ENCODE results near the gene PLEKHA6. TPM values are rescaled to one million over a fixed set of nuclear protein-coding genes. Genes with fewer than 3 reads are reported as not detected.

The PLEKHA6 gene
- total and polyA plus RNA-seq, 12 donors: 3.3 to 34.9 (median 18.1) TPM

DNA sequence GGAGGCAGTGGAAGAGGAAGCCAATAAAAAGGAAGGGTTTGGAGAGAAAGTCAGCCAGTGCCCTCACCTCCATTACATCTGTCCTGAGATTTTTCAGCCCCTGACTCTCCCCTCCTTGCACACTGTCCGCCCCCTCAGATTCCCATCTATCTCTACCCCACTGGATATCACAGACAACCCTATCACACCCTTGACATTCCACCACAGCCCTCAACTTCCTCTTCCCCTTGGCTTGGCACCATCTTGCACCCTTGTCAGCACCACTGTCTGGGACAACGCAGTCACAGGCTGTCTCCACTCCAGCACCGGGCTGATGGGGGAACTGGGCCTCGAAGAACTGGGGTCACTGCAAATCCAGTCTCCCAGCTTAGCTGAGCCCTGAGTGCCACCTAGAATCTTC lies 14.2 kb upstream of the PLEKHA6 start:
- DNase-seq (no peak), ATAC-seq (no peak)
- H3K4me3 ChIP-seq: no peak overlapping the region
- intact Hi-C loops (cut with DNase I): no loop called here
- no peaks in the 10 kb centered on the region for H3K36me3 ChIP-seq
- WGBS, 2 donors: 48 to 49% methylated on average over 4 of the region's 4 CpGs
- no peak overlapping the region for H3K27ac ChIP-seq
- H3K9me3 ChIP-seq: no peaks in the 10 kb centered on the region
- TF ChIP-seq, protein P1, sequence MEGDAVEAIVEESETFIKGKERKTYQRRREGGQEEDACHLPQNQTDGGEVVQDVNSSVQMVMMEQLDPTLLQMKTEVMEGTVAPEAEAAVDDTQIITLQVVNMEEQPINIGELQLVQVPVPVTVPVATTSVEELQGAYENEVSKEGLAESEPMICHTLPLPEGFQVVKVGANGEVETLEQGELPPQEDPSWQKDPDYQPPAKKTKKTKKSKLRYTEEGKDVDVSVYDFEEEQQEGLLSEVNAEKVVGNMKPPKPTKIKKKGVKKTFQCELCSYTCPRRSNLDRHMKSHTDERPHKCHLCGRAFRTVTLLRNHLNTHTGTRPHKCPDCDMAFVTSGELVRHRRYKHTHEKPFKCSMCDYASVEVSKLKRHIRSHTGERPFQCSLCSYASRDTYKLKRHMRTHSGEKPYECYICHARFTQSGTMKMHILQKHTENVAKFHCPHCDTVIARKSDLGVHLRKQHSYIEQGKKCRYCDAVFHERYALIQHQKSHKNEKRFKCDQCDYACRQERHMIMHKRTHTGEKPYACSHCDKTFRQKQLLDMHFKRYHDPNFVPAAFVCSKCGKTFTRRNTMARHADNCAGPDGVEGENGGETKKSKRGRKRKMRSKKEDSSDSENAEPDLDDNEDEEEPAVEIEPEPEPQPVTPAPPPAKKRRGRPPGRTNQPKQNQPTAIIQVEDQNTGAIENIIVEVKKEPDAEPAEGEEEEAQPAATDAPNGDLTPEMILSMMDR (IDR thresholded peaks at IDR 0.05): no peak
- peaks cover 0 to 54% (median 34%) of the 10 kb centered on the region in 7 donors for H3K27me3 ChIP-seq
- peaks cover 0 to 21% (median 13%) of the 10 kb centered on the region in 9 donors for H3K4me1 ChIP-seq

DNA sequence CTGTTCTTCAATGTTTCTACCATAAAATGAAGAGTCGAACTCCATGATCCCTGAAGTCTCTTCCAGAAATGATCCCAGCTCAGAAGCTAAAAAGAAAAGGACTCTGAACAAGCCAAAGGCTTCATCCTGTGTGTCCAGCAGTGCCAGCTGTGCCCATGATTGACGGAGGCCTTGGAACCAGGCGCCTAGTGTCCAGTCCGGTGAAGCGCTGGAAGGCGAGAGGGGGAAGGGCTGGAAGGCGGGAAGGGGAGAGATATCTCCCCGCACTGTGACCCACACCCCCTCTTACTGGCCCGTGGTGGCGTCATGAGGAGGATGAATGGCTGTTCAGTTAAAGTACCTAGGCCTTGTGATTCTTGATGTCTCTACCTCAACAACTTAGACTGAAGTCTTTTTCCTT lies 10.4 kb upstream of the PLEKHA6 start:
- Histone ChIP-seq H3K27ac (no peak overlapping the region), H3K36me3 (no peaks in the 10 kb centered on the region), H3K9me3 (no peaks in the 10 kb centered on the region), H3K4me1 (peaks cover 0 to 7% (median 0%) of the 10 kb centered on the region in 9 donors), H3K27me3 (peaks cover 0 to 17% (median 5%) of the 10 kb centered on the region in 7 donors), H3K4me3 (no peak overlapping the region)
- DNase-seq (no peak), ATAC-seq (no peak)
- intact Hi-C loops (cut with DNase I): no loop called here
- TF ChIP-seq, protein P1 (IDR thresholded peaks at IDR 0.05): no peak
- WGBS, 2 donors: 89 to 90% methylated on average over 10 of the region's 10 CpGs

- no peaks in the 10 kb centered on the region for H3K9me3 ChIP-seq
- no peaks in the 10 kb centered on the region for H3K36me3 ChIP-seq
- DNase-seq: no peak
- H3K27me3 ChIP-seq: peaks cover 0 to 9% (median 0%) of the 10 kb centered on the region in 7 donors
- intact Hi-C loops (cut with DNase I): loop anchor here in 6 of 10 donors (5.0 to 10.0 kb wide), 4 partner anchors 112 to 504 kb away; partner anchors contain the start of gene SNRPE (in 3 of the 6)
- H3K27ac ChIP-seq: no peak overlapping the region
- no peak overlapping the region for H3K4me3 ChIP-seq
- ATAC-seq: no peak
- 62 to 72% methylated on average over 13 of the region's 13 CpGs for WGBS, 2 donors
- peaks cover 0 to 8% (median 0%) of the 10 kb centered on the region in 9 donors for H3K4me1 ChIP-seq
- TF ChIP-seq, protein P1 (IDR thresholded peaks at IDR 0.05): no peak
These were observed 9.4 kb upstream of the PLEKHA6 start for GRCh38 chr1:204368996-204369726.

DNA sequence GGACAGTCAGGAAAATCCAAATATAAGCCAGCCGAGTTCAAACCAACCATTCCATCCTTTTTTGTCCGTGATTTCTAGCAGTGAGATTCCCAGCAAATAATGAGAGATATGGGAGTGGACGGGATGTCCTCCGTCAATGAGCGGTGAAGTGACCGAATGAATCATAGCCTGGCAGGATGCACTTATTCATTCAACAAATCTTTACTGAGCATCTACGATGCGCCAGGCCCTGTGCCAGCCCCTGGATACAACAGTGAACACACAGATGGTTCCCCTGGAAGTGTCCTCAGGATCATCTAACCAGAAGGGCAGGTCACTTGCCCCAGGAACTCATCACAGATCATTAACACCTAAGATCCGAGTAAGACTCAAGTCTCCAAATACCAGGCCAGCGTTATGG lies 8.2 kb upstream of the PLEKHA6 start:
- intact Hi-C loops (cut with DNase I): loop anchor here in 6 of 10 donors (5.0 to 10.0 kb wide), 4 partner anchors 111 to 503 kb away; partner anchors contain the start of gene SNRPE (in 3 of the 6)
- ATAC-seq: no peak
- H3K9me3 ChIP-seq: no peaks in the 10 kb centered on the region
- 61 to 68% methylated on average over 10 of the region's 10 CpGs for WGBS, 2 donors
- DNase-seq: no peak
- TF ChIP-seq, protein P1 (IDR thresholded peaks at IDR 0.05): no peak
- no peak overlapping the region for H3K4me3 ChIP-seq
- peaks cover 0 to 7% (median 0%) of the 10 kb centered on the region in 7 donors for H3K27me3 ChIP-seq
- H3K27ac ChIP-seq: no peak overlapping the region
- peaks cover 0 to 20% (median 11%) of the 10 kb centered on the region in 9 donors for H3K4me1 ChIP-seq
- H3K36me3 ChIP-seq: no peaks in the 10 kb centered on the region

Data from heart right ventricle (tissue), 16 donors.